Measurements from ENCODE around the gene RGL3.
"Not testable (repeated sequence)": the region's sequence is repeated elsewhere in the genome, so short reads cannot be mapped to it uniquely, and the experiment has no call there.

Gene RGL3

DNA sequence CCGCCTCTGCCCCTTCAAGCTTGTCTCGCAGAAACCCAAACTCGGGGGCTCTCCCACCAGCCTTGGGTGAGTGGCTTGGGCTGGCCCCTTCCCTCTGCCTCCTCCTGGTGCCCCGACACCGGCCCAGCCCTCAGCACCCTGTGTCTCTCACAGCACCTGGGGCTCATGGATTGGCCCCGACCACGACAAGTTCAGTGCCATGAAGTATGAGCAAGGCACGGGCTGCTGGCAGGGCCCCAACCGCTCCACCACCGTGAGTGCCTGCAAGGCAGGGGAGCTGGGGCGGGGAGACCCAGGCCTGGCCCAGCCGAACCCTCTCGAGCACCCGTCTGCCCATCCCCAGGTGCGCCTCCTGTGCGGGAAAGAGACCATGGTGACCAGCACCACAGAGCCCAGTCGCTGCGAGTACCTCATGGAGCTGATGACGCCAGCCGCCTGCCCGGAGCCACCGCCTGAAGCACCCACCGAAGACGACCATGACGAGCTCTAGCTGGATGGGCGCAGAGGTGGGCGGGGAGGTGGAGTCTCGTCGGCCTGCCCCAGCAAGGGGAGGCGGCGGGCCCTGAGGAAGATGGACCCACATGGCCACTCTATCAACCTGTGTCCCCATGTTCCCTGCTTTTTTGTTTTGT lies 29.9 kb upstream of the RGL3 start:
- DNase-seq, result no peak

DNA sequence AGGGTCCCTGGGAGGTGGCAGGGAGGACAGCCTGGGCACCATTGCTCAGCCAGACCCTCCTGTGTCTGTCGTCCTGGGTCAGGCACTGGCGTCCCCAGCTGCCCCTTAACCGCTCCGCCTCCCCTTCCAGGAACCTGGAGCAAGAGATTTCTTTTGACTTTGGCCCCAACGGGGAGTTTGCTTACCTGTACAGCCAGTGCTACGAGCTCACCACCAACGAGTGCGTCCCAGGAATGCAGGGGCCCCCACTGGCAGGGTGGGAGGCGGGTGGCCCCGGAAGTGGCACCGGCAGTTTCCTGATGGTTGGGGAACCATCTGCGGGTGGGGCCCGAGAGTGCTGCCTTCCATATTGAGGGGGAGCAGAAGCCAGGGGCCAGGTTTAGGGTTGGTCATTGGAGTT lies 29.3 kb upstream of the RGL3 start:
- no peak for DNase-seq

DNA sequence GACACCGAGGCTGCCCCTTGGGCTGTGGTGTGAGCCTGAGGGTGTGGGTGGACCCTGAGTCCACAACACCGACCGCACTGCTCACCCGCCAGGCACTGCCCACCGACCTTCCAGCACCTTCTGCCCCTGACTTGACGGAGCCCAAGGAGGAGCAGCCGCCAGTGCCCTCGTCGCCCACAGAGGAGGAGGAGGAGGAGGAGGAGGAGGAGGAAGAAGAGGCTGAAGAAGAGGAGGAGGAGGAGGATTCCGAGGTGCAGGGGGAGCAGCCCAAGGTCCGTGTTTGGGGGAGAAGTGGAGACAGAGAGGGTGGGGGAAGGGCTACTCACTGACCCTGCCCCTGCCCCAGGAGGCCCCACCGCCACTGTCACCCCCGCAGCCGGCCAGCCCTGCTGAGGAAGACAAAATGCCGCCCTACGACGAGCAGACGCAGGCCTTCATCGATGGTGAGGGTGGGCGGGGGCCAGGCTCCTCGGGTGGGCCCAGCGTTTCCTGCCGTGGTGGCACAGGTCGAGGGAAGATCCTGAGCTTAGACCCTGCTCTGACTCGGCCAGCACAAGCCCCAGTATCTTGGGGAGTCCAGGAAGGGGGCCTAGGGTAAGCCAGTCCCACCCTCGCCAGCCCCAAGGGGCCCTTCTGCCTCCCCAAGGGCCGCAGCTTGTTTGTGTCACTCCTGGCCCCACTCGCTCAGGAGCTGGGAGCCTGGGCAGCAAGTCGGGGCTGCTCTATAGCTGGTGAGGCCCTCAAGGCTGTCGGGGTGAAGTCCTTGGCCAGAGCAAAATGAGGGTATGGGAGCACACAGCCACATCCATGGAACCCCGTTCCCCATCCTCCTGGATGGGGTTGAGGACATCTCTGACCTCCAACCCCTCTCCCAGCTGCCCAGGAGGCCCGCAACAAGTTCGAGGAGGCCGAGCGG lies 28.5 kb upstream of the RGL3 start:
- no peak for DNase-seq

DNA sequence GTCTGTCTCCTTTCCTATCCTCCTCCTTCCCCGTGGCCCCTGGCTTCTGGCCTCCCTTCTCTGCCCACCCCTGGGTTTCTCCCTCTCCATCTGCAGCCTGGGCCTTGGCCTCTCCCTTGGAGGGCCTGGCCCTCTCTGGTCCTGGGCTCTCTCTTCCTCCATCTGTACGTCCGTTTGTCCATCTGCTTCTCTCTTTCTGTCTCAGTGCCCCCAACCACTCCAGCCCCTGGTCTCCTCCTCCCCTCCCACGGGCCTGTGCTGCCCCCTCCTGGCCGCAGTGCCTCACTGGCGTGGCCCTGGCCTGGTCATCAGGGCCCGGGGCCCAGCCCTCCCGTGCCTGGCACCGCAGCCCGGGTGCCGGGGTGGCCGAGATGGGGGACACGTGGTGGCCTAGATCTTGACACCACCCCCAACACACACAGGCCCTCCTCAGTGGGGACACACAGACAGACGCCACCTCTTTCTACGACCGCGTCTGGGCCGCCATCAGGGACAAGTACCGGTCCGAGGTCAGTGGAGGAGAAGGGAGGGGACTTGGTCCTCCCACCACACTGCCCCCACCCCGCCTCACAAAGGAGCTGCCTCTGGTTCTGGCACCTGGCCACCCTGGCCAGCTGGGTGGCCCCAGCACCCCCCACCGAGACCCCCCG lies 27.7 kb upstream of the RGL3 start:
- no peak for DNase-seq

DNA sequence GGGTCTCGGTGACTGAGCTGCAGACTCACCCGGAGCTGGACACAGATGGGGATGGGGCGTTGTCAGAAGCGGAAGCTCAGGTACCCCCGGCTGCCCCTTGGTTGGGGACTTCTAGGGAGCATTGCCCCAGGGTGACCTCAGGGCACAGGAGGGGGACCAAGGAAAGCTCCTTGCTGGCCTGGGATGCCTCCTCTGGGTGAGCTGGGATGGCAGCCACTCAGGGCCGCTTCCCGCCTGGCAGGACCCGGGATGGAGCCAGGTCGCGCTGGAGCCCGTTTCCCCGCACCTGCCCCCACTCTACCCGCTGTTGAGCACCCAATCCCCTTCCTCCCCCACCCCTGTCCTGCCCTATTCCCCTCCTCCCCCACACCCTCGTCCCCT lies 27.1 kb upstream of the RGL3 start:
- DNase-seq, result no peak

DNA sequence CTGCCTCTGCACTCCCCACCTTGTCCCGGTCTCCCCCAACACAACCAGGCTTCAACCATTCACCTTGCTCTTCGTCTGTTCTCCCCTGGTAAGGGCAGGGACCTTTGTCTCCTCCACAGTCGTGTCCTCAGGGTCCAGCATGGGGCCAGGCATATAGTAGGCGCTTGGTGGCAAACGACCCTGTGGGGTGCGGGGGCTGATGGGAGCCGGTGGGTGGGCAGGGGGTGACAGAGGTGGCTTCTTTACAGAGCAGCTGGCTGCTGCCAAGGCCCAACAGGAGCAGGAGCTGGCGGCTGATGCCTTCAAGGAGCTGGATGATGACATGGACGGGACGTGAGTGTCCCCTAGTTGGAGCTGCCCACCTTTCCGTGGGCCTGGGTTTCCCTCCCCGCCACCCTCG lies 26.0 kb upstream of the RGL3 start:
- DNase-seq, result no peak

DNA sequence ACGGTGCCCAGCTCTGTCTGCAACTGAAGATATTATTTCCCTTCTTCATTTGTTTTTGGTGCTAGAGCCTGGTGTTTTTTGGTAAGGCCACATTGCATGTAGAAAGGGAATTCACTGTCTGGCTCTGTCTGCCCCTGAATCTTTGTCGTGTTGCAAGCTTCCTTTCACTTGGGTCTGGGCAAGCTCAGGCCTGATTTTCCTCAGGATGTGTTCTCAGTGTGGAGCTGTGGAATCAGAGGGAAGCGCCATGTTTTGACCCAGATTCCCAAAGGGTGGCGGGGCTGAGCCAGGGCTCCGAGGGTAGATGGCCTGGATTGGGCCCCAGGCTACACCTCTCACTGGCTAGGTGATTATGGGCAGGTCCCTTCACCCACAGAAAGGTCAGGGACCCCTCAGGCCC lies 24.9 kb upstream of the RGL3 start:
- no peak for DNase-seq

DNA sequence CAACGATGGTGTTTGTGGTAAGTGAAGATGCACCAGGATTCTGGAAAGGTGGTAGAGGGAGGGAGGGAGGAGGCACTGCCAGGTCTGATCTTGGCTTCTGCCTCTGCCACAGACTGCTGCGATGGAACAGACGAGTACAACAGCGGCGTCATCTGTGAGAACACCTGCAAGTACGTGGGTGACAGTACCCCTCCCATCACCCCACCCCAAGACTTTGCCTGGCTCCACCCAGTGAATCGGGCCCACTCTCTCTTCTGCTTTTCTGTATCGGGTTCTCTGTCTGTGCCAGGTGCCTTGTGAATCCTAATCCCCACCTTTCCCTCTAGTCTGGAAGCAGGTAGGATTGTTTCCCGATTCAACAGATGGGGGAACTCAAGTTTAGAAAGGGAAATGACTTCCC lies 18.8 kb upstream of the RGL3 start:
- no peak for DNase-seq

DNA sequence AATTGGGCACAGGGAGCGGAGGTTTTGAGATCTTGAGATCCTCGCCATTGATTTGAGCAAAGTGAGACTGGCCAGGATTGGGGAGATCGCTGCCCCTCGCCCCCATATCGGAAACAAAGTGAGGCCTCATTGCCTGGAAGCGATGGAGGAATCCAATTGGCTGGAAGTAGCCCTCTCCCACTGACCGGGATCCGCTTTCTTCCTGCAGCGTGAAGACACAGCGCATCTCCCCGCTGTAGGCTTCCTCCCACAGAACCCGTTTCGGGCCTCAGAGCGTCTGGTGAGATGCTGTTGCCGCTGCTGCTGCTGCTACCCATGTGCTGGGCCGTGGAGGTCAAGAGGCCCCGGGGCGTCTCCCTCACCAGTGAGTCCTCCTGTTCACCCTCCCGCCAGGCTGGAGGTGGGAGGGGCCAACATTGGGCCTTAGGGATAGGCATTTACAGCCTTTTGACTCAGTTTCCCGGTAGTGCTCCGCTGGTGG lies 16.8 kb upstream of the RGL3 start:
- no peak for DNase-seq

DNA sequence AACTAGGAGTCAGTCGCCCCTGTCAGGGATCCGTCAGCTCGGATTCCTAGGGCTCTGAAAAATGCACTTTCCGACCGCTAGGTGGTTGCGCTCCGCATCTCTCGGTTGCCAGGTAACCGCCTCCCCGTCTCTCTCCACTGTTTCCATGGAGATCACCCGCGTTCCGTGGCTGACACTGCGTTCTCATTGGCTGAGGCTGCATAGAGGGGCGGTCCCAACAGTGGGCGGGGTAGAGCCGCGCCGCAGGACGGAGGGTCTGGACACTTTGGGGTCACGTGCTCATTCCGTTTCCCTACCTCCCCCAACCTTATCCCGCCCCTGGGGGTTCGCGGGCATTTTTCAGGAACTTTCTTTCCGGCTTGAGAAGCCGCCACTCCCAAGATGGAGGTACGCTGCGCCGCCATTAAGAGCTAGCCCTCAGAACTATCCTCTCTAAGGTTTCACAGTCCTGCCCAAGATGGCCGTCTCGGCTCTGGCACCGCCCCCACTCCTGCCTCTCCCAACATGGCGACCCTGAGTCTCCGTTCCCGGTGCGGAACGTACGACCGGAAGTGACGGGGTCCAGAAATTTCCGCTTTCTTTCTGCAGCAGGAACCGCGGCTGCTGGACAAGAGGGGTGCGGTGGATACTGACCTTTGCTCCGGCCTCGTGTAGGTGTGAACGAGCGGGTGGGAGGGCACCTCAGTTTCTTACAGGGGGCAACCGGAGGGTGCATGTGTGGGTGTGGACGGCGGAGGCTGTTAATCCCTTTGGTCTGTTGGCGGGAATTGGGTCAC lies 16.1 kb upstream of the RGL3 start, which contains the start of the genes ODAD3 and PRKCSH:
Gene ODAD3, minus strand, starts transcription at position 65 of the 776 bp plus-strand sequence. CDS start 105 bp downstream, outside the sequence.
Gene PRKCSH, plus strand, starts transcription at position 579 of the 776 bp plus-strand sequence. CDS start 483 bp downstream, outside the sequence.
- peak; percentile 99 for DNase-seq

DNA sequence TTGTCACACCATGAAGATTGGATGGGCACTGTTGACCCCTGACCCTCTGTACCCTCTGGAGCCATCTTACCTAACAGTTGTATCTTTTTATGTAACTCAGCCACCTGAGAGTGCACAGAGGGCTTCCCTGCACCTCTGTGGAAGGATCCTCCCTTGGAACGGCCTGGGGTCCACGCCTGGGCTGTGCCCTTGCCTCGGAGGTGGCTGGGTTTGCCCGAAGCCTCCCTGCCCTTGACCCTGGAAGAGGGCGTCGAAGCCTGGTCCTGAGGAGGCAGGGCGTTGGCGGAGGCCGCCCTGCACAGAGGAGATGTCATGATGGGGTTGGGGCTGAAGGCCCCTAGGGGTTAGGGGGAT lies 15.6 kb upstream of the RGL3 start:
- no peak for DNase-seq

DNA sequence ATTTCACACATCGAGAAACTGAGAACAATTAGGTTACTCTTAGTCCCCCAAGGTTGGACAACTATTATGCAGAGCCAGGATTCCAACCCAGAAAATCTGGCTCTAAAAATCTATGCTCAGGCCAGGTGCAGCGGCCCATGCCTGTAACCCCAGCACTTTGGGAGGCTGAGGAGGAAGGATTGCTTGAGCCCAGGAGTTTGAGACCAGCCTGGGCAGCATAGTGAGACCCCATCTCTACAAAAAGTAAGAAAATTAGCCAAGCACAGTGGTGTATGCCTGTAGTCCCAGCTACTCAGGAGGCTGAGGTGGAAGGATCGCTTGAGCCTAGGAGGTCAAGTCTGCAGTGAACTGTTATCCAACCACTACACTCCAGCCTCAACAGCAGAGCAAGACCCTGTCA lies 14.4 kb upstream of the RGL3 start:
- DNase-seq, result not testable (repeated sequence)

DNA sequence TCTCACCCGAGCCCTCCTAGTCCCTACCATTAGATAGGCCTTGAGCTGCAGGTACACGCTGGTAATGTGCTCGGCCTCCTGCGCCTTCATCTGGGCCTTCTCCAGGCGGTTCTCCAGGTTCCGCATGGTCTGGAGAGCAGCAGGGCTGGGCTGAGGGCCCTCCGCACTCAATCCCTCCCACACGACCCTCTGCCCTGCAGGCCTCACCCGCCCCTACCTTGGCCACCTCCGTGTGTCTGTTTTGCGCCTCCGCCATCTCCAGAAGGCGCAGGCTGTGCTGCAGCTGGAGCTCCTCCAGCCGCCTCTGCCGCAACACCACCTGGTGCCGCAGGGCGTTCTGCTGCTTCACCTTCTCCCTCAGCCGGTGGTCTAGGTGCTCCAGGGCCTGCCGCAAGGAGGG lies 7.5 kb upstream of the RGL3 start:
- DNase-seq, result no peak

DNA sequence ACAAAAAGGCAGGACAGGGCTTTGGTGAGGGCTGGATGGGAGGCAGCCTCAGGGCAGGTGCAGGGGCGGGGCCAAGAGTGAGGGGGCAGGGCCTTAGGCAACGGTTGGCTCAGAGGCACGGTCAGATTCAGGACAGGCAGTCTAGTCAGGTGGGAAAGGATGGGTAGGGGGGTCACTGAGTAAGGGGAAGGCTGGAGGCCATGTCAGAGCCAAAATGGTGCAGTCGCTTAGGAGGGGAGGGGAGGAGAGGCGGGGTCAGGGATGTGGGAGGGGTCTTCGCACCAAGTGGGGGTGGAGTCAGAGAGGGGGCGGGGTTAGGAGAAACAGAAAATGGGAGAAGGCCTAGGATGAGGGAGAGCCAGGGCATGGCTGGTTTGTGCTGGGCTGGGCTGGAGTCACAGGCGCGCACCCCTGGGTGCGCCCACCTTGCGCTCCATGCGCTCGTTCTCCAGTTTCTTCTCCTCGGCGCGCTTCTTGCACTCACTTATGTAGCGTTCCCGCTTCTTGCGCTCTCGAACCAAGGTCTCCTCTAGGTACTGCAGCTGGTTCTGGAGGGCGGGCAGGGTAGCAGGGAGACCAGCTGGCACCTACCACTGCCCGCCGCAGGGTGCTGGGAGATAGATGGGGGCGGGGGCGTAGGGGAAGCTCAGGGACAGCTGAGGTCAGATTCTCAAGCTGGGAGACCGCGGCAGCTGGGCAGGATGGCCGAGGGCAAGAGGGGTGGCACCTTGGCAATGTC lies 6.8 kb upstream of the RGL3 start:
- peak; percentile 66 for DNase-seq

DNA sequence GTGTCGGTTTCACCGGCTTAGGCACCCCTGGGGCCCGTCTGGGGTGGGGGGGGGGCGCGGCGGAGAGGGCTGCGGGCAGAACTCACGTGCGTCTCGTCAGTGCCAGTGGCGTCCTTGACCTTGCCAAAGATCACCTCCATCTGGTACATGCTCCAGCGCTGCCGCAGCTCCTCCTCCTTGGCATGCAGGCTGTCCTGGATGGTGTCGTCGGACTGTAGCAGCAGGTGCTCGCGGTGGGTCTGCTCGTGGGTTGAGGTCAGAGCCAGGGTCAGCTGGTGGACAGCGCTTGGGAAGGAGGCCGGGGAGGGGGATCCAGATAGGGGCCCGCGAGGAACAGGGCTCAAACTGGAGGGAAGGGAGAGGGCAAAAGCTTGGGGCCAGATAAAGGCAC lies 4.7 kb upstream of the RGL3 start:
- no peak for DNase-seq

DNA sequence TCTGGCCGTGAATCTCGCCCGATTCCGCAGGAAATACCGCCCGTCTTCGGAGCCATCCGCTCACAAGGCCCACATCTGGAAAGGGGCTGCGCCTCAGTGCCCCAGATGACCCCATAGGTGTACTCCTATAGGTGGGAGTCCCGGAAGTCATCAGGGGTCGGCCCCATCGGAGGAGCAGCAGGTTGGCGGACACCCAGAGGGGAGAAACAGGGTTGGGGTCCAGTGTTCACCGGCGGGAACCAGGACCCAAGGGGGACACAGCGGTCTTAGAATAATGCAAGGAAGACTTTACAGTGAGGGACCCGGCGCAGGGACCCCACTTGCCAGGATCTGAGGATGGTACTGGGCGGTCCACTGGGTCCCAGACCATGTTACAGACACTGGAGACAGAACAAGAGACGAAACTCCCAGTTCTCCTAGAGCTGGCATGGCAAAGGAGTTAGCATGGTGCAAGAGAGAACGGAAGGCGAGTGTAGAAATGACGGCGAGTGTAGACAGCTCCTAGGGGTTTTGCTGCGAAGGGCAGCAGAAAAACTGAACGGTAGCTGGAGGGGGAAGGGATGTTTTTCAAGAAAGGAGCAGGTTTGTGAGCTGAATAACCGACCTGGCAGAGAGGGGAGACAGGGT lies 4.2 kb upstream of the RGL3 start:
- DNase-seq, result no peak

DNA sequence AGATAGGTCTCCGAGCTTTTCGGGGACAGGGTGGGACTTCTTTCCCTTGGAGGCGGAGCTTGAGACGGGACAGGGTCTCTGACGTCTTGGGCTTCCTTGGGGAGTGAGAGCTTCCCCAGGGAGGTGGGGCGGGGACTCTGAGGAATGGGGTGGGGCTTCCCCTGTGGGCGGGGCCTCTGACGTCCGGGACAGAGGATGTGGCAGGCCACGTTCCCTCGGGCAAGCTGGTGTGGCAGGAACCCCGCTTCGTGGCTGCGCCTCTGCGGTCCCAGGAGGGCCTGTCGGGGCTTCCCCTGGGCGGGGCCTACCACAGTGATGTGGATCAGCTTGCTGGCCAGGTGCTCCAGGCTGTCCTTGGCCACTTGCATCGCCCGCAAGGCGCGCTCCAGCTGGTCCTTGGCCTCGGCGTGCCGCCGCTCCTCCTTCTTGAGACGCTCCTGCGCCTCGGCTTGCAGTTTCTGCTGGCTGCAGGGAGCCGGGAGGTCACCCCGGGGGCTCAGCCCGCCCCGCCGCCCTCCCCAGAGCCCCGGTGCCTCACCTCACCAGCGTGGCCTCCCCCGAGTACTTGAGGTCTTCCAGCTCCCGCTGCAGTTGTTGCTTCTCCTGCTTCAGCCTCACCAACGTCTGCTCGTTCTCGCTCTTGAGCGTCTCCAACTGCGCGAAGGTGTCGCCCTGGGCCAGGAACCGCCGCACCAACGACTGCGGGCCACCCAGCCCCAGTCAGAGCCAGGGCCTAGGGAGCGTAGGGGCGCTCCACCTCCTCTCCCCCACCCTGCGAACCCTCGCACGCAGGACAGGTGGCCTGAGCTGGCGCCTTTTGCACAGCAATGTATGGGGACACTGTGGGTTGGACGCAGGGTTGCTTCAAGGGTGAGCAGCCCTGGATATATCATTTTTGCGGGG lies 3.3 kb upstream of the RGL3 start:
- DNase-seq, result no peak

DNA sequence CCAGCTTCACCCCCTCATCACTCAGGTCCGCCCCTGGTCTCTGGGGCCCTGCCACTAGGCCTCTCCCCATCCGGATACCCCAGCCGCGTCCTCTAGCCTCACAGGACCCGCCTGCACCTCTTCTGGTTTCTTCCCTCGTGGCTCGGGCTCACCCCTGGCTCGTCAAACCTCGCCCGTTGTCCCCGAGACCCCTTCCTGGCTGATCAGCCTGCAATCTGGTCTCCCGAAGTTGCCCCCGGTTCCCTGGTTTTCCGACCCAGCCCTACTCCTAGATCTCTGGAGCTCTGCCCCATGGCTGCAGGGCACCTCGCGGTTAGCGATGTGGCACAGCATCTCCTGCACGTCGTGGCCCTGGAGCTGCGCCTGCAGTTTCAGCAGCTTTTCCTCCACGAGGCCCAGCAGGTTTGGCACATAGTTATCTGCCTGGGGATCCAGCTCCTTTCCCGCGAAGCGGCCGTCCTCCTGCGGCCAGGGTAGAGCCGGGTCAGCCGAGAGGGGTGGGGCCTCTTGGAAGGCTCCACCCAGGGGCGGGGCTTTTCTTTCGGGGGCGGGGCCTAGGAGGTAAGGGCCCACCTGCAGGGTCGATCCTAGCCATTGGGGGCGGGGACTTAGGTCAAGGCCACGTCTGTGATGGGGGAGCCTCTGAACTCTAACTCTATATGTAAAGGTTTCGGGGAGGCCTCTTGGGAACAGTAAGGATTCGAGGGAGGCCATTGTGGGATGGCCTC lies 2.4 kb upstream of the RGL3 start:
- DNase-seq, result no peak

DNA sequence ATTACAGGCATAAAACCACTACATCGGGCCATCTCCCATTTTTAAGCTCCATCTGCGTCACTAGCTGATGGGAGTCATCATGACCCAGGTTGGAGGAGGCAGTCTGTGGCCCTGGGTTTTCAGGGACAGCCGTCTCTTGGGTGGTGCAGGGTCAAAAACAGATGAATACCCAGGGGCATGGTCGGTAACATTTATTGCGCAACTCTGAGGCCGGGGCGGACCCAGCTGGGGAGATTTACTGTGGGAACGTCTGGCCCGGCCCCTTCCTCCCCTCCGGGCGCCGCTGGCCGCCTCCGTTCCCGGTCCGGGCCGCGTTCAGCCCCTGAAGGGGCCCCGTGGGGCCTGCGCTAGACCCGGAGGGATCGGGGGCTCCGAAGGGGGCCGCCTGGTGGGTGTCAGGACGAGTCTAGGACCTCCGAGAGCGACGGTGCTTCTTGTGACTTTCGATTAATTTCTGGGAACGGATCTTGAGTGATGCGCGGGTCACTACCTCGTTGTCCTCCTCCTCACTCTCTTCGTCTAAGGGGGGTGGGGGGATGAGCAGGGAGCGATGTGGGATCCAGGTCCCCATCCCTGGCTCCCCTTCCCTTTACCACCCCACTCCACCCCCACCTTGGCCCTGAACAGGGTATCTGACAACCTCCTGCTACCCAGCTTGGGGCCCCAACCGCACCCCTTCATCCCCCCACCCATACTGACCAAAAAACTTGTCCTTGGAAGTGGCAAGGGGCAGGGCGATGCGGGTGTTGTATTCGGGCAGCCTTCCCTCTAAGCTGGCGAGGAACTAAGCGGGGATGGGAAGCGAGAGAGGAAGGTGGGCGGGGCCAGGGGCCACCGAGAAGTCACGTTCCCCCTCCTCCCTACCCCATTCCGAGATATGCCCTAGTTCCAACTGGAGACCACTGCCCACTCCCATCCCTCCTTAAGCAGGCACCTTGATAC lies 1.6 kb upstream of the RGL3 start:
- DNase-seq, result no peak

All from SHP77 treated with DMSO at 0.1 percent for 48 hours (cell line).